Measurements from ENCODE around the gene C9orf72.

C9orf72 gene

DNA sequence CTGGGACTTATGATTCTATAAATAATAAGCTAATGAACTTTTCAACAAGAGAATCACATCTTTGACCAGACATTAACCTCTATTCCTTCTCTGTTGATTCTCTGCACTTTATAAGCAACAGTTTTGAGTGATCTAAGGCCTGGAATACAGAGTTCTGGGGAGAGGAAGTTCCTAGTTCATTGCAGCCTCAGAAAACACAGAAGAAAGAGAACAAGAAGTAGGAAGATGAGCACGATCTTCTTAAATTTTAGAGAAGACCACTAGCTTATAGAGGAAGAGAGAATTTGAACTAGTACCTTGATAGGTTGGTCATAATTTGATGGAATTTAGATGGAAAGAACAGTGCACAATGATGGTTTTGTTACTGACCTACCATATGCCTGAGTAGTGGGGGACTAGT lies 8.5 kb upstream of the C9orf72 start:
- no peak for DNase-seq (ENCODE audit: low spot score)

DNA sequence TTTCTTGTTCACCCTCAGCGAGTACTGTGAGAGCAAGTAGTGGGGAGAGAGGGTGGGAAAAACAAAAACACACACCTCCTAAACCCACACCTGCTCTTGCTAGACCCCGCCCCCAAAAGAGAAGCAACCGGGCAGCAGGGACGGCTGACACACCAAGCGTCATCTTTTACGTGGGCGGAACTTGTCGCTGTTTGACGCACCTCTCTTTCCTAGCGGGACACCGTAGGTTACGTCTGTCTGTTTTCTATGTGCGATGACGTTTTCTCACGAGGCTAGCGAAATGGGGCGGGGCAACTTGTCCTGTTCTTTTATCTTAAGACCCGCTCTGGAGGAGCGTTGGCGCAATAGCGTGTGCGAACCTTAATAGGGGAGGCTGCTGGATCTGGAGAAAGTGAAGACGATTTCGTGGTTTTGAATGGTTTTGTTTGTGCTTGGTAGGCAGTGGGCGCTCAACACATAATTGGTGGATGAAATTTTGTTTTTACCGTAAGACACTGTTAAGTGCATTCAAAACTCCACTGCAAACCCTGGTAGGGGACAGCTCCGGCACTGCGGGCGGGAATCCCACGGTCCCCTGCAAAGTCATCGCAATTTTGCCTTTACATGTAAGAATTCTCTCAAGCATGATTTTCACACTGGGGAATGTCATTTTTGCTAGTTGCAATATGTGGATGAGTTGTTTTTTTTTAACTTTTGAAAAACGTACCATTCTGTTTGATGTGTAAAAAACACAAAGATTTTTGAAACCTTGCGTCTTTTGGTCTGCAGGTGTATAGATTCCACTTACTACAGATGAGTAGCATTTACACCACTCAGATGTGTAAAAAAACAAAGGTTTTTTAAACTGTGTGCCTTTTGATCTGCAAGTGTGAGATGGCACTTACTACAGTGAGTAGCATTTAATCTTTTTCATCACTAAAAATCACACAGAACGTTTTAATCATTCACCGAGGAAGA lies 631 bp upstream of the C9orf72 start:
- peak; percentile 93 for DNase-seq (ENCODE audit: low spot score)

- peak; percentile 27 for DNase-seq (ENCODE audit: low spot score)
Observed at GRCh38 chr9:27572566-27572917, 739 bp downstream of the C9orf72 start.

DNA sequence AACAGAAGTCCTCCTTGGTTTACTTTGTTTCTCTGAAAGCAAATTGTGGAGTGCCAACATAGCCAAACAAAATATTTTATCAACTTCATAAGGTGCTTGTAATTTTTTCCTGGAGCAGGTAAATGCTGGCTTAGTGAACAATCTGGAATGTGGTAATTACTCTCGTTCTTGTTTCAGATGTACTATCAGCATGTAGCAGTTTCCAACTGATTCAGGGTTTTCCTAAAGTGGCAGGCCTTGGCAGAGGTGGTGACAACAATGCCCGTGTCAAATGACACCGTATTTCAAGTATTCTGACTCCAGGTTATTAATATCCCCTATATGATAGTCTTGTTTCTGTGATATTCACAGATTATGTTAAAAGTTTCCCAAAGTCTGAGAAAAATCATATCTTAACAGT lies 1.2 kb downstream of the C9orf72 start:
- no peak for DNase-seq (ENCODE audit: low spot score)

- DNase-seq (ENCODE audit: low spot score): no peak
Observed at GRCh38 chr9:27571011-27571410, 2.3 kb downstream of the C9orf72 start.

DNA sequence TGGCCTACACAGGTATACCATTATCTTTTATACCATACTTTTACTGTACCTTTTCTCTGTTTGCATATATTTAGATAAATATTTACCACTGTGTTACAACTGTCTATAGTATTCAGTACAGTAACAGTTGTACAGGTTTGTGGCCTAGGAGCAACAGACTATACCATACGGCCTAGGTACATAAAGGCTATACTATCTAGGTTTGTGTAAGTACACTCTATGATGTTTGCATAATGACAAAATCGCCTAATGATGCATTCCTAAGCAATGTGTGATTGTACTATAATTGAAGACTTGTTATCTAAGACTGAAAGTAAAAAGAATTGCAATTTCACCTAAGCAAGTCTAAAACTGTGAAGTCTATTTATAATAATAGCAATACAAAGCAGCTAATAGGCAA lies 3.9 kb downstream of the C9orf72 start:
- no peak for DNase-seq (ENCODE audit: low spot score)

DNA sequence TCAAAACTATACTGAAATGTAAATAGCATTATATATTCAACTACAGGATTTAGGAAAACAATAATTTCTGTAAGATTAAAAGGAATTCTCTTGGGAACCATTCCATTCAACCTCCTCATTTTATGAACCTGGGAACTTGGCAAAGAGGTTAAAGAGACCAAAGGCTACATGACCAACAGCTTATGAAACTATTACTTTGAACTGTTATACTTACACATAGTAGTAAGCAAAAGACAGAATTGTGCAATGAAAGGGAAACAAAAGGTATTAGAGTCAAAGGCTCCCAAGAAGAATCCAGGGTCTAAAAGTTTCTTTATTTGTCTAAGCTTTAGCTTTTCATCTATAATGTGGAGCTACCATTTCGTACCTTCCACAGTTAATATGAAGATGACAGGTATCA lies 7.2 kb downstream of the C9orf72 start:
- DNase-seq (ENCODE audit: low spot score): no peak

- DNase-seq (ENCODE audit: low spot score): no peak
Observed at GRCh38 chr9:27565696-27566095, 7.6 kb downstream of the C9orf72 start.

GRCh38 chr9:27564670-27565069 lies 8.6 kb downstream of the C9orf72 start:
- DNase-seq (ENCODE audit: low spot score): no peak

DNA sequence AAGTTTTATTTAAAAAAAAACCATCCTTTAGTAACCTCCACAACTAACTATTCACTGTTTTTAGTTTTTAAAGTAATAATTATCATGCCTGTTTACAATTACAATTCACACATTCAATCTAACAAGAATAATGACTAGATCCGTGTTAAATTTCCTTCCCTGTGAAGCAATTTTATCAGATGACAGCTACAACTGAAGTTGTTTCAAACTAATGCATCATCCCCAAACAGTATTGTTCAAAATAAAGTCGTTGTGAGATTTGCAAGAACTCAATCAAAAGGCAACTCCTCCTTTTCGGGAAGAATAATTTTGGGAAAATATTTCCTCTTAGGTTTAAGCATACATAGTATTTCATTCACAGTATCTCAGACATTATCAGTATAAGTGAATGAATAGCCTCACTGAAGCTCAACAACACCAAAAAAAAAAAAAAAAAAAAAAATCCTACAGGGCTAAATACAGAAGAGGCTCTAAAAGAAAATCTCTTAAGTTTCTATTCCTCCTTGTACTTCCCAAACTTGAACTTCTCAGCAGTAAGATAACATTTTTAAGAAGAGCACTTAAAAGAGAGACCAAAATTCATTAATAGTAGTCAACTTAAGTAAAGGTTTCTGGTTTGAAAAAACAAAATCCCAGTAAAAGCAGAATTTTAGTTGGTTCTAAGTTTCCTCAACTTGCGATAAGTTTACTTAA lies 9.4 kb downstream of the C9orf72 start:
- no peak for DNase-seq (ENCODE audit: low spot score)

DNA sequence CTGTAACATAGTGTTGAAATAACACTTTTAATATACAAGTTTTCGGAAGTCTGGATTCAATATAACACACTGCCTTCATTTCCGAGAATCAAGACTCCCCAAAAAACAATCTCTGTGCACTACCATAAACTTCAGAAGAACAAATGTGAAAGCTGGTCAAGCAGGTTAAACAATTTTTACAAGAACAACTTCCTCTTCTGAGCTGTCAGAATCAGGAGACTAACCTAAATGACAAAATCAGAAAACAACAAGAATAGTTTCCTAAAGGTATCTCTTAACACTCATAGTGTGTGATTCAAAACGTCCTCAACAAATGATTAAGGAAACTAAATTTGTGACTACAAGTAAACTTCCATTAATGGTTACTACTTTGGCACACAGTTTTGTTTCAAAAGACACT lies 11.6 kb downstream of the C9orf72 start:
- DNase-seq (ENCODE audit: low spot score): no peak

DNA sequence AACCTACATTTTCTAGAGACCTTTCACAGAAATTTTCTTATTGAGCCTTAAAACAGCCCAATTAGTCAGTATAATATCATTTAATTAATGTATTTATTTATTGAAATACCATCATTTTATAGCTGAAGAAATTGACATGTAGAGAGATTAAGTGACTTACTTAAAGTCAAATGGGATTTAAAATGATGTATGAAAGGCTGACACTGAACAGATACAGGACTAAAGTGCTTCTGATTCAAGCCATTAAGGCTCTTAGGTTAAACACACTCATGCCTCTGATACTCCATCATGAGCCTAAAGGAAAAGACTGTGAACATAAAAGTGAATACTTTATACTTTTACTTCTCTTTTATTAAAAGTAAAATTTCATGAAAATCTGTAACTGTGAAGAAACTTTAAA lies 12.8 kb downstream of the C9orf72 start:
- no peak for DNase-seq (ENCODE audit: low spot score)

DNA sequence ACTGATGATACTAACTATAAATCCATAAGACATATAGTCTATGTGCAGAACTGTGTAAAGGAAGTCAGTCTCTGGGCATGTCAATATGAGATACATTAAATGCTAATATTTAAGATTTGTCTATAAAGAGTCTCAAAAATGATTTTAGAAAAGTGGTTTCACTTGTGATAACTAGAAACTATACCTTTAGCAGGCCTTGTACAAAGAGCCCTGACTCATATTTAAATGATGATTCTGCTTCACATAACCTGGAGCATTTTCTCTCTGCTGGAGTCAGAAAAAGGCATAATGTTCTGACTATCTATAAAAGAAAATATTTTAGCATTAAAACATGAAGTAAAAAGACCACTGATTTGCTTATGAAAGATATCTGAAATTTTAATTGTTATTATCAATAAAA lies 15.0 kb downstream of the C9orf72 start:
- DNase-seq (ENCODE audit: low spot score): no peak

- DNase-seq (ENCODE audit: low spot score): no peak
Observed at GRCh38 chr9:27556470-27556869, 16.8 kb downstream of the C9orf72 start.

GRCh38 chr9:27554712-27555111 lies 18.6 kb downstream of the C9orf72 start:
- no peak for DNase-seq (ENCODE audit: low spot score)

DNA sequence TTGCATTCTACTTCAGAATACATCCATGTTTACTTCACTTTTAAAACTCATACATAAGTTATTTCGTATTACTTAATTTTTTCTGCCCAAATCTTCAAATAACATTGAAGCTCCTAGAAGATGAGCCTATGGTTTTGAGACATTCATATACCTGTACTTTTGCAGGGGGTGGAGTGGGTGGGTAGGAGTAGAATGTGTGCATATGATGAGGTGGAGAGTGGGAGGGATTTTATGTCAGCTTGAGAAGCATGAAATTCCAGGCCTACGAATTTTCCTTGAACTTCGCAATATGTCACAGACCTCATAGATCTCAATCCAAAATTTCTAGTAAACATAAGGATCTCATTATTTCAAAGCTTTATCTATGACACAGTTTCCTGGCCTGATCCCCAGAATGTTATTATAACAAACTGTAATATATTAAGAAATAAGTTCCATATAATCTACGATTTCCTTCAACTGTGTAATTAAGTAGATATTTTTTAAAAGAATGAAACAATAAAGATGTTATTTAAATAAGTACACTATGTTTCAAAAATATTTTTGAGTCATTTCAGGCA lies 24.0 kb downstream of the C9orf72 start:
- no peak for DNase-seq (ENCODE audit: low spot score)

GRCh38 chr9:27548055-27548741 lies 25.1 kb downstream of the C9orf72 start:
- no peak for DNase-seq (ENCODE audit: low spot score)

DNA sequence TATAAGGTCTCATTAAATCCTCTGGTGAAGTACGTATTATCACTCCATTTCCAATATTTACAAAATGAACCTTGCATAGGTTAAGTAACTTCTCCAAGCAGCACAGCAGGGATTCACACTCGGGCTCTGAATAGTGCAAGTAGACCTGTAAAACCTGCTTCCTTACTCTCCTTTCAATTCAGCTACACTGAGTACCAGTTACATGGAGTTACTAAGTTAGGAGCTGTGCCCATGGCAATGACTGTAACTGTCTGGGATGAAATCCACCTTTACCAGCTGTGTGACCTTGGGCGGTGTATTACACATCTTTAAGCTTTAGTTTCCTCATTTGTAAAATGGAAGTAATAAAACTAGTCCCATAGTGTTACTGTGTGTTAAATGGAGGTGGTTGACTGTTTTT lies 27.8 kb downstream of the C9orf72 start:
- DNase-seq (ENCODE audit: low spot score): no peak

- no peak for DNase-seq (ENCODE audit: low spot score)
Observed at GRCh38 chr9:27542508-27542907, 30.8 kb downstream of the C9orf72 start.

DNA sequence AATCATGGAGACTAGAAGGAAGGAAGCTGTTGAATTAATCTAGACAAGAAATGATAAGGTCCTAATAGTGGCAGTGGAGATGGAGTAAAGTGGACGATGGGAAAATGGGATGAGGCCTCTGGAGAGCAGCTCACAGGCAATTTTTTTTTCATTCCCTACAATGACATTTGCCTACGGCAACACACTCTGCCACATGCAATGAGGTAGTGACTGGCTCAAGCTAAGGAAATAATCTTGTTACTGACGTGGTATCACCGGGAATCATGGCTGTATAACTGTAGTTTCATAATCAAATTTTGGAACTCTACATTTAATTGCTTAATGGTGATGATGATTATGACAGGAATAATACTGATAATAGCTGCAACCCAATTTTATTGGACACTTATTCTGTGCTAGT lies 31.5 kb downstream of the C9orf72 start:
- DNase-seq (ENCODE audit: low spot score): no peak

GRCh38 chr9:27540502-27540901 lies 32.8 kb downstream of the C9orf72 start:
- no peak for DNase-seq (ENCODE audit: low spot score)

All from SK-N-DZ (cell line).